ENCODE results near the gene RAI1. TPM values are rescaled to one million over a fixed set of nuclear protein-coding genes. Genes with fewer than 3 reads are reported as not detected.

Gene RAI1
- total RNA-seq, 1 donor from 2014 or later: 39.1 TPM

GRCh38 chr17:17751489-17752088 lies 70.3 kb downstream of the RAI1 start:
- no peak for FAIRE-seq
- Histone ChIP-seq H4K20me1 (ENCODE audit: insufficient read depth, low read length) (peaks cover 48% of the 10 kb centered on the region), H3K36me3 (ENCODE audit: insufficient read depth, low read length) (no peaks in the 10 kb centered on the region), H3K4me2 (ENCODE audit: low read length) (peak overlapping the region; percentile 85), H3K4me3 (ENCODE audit: insufficient read depth, low read depth, low read length) (peak overlapping the region; percentile 56), H2AFZ (ENCODE audit: low read depth, low read length) (no peak overlapping the region), H3K27ac (ENCODE audit: low read depth, low read length) (peak overlapping the region; percentile 52), H3K9me3 (ENCODE audit: insufficient read depth, low read depth, low read length) (no peaks in the 10 kb centered on the region), H3K79me2 (ENCODE audit: insufficient read depth, low read length) (peaks cover 86% of the 10 kb centered on the region), H3K4me1 (ENCODE audit: insufficient read depth, low read length) (peaks cover 35% of the 10 kb centered on the region), H3K27me3 (ENCODE audit: insufficient read depth, low read length) (no peaks in the 10 kb centered on the region), H3K9ac (ENCODE audit: low read length) (peak overlapping the region; percentile 45)
- peak overlapping the region; percentile 36 for H3K4me3 Mint-ChIP-seq (ENCODE audit: unreplicated experiment)
- H3K27me3 Mint-ChIP-seq (ENCODE audit: low read depth, unreplicated experiment): no peaks in the 10 kb centered on the region
- H3K36me3 Mint-ChIP-seq (ENCODE audit: low read depth, unreplicated experiment): peaks cover 3% of the 10 kb centered on the region
- no peak for DNase-seq (ENCODE audit: low read depth)
- H3K9me3 Mint-ChIP-seq (ENCODE audit: unreplicated experiment): no peaks in the 10 kb centered on the region
- TF ChIP-seq CTCF (IDR thresholded peaks at IDR 0.05; ENCODE audit: insufficient read depth, low read depth, low read length) (no peak), EZH2 (IDR thresholded peaks at IDR 0.05; ENCODE audit: insufficient read depth, low read length) (no peak)
- H3K4me1 Mint-ChIP-seq (ENCODE audit: low read depth, unreplicated experiment): peaks cover 37% of the 10 kb centered on the region
- H3K27ac Mint-ChIP-seq (ENCODE audit: unreplicated experiment): peak overlapping the region; percentile 70

- Mint-ChIP-seq H3K27ac (ENCODE audit: unreplicated experiment) (peak overlapping the region; percentile 95), H3K4me3 (ENCODE audit: unreplicated experiment) (peak overlapping the region; percentile 75), H3K4me1 (ENCODE audit: low read depth, unreplicated experiment) (peaks cover 37% of the 10 kb centered on the region), H3K27me3 (ENCODE audit: low read depth, unreplicated experiment) (no peaks in the 10 kb centered on the region), H3K36me3 (ENCODE audit: low read depth, unreplicated experiment) (peaks cover 3% of the 10 kb centered on the region), H3K9me3 (ENCODE audit: unreplicated experiment) (no peaks in the 10 kb centered on the region)
- Histone ChIP-seq H3K27ac (ENCODE audit: low read depth, low read length) (peak overlapping the region; percentile 82), H3K4me3 (ENCODE audit: insufficient read depth, low read depth, low read length) (peak overlapping the region; percentile 57), H3K27me3 (ENCODE audit: insufficient read depth, low read length) (no peaks in the 10 kb centered on the region), H3K36me3 (ENCODE audit: insufficient read depth, low read length) (no peaks in the 10 kb centered on the region), H2AFZ (ENCODE audit: low read depth, low read length) (peak overlapping the region; percentile 81), H3K9ac (ENCODE audit: low read length) (peak overlapping the region; percentile 73), H3K4me1 (ENCODE audit: insufficient read depth, low read length) (peaks cover 31% of the 10 kb centered on the region), H3K4me2 (ENCODE audit: low read length) (peak overlapping the region; percentile 85), H4K20me1 (ENCODE audit: insufficient read depth, low read length) (peaks cover 50% of the 10 kb centered on the region), H3K79me2 (ENCODE audit: insufficient read depth, low read length) (peaks cover 89% of the 10 kb centered on the region), H3K9me3 (ENCODE audit: insufficient read depth, low read depth, low read length) (no peaks in the 10 kb centered on the region)
- TF ChIP-seq CTCF (IDR thresholded peaks at IDR 0.05; ENCODE audit: insufficient read depth, low read depth, low read length) (no peak), EZH2 (IDR thresholded peaks at IDR 0.05; ENCODE audit: insufficient read depth, low read length) (no peak)
- no peak for FAIRE-seq
- peak; percentile 85 for DNase-seq (ENCODE audit: low read depth)
Measured at GRCh38 chr17:17752089-17752820, 71.0 kb downstream of the RAI1 start.
